A549 (cell line): ENCODE measurements around the gene HOXC11.

Experiments
- CBX2 ChIP-seq: fragments of 200-600 bp; sonication (generic); IDR thresholded peaks from 2 replicates; pipeline ENCODE4 v1.6.1; 2016; ENCODE audit warnings: low read depth, mild to moderate bottlenecking, borderline replicate concordance
- CEBPB ChIP-seq, 2 experiments: fragments of >200 bp in 1 of 2; sonication (Bioruptor Twin) in 1 of 2; formaldehyde crosslinking in 1 of 2; IDR thresholded peaks; 2 replicates each; pipeline ENCODE4 v1.6.1; 2012 to 2016
- CTCF ChIP-seq: fragments of >200 bp; sonication (Bioruptor Twin); formaldehyde crosslinking; IDR thresholded peaks from 3 replicates; pipeline ENCODE4 v1.5.1; 2016
- EHMT2 ChIP-seq: fragments of 200-600 bp; sonication (generic); IDR thresholded peaks from 2 replicates; pipeline ENCODE4 v1.6.1; 2016; ENCODE audit warnings: antibody characterized with exemption, low read depth, mild to moderate bottlenecking, moderate library complexity
- ELK1 ChIP-seq: fragments of 150-350 bp; IDR thresholded peaks from 2 replicates; pipeline ENCODE4 v1.6.1; 2014; ENCODE audit warnings: low read depth, mild to moderate bottlenecking, low read length
- KDM1A ChIP-seq: fragments of 200-600 bp; sonication (generic); IDR thresholded peaks from 2 replicates; pipeline ENCODE4 v1.6.1; 2016; ENCODE audit warnings: low read depth, mild to moderate bottlenecking
- MAFK ChIP-seq: fragments of 450-650 bp; IDR thresholded peaks from 2 replicates; pipeline ENCODE4 v1.6.1; 2014; ENCODE audit not compliant: partially characterized antibody
- MAZ ChIP-seq: fragments of 150-350 bp; IDR thresholded peaks from 2 replicates; pipeline ENCODE4 v1.6.1; 2014; ENCODE audit warnings: antibody characterized with exemption, low read depth, low read length, borderline replicate concordance
- POLR2AphosphoS2 ChIP-seq: conservative IDR thresholded peaks from 2 replicates; pipeline ENCODE4 v1.6.1; 2012; ENCODE audit warnings: low read length, improper control_type of control experiment, inconsistent platforms
- RAD21 ChIP-seq, 2 experiments: fragments of >200 bp in 1 of 2; sonication (Bioruptor Twin) in 1 of 2; formaldehyde crosslinking in 1 of 2; IDR thresholded peaks in 1 of 2; conservative IDR thresholded peaks in 1 of 2; 2 replicates in 1 of 2; 3 replicates in 1 of 2; pipeline ENCODE4 v1.6.1; 2012 to 2018; ENCODE audit warnings: inconsistent platforms in 1 of 2
- RCOR1 ChIP-seq: fragments of 150-350 bp; IDR thresholded peaks from 2 replicates; pipeline ENCODE4 v1.6.1; 2014; ENCODE audit warnings: antibody characterized with exemption, low read length, low read depth
- ZNF302 ChIP-seq: fragments of 250-450 bp; sonication (Bioruptor Pico); IDR thresholded peaks from 2 replicates; pipeline ENCODE4 v1.9.0; 2021; ENCODE audit warnings: inconsistent platforms, mild to moderate bottlenecking, moderate library complexity

DNA sequence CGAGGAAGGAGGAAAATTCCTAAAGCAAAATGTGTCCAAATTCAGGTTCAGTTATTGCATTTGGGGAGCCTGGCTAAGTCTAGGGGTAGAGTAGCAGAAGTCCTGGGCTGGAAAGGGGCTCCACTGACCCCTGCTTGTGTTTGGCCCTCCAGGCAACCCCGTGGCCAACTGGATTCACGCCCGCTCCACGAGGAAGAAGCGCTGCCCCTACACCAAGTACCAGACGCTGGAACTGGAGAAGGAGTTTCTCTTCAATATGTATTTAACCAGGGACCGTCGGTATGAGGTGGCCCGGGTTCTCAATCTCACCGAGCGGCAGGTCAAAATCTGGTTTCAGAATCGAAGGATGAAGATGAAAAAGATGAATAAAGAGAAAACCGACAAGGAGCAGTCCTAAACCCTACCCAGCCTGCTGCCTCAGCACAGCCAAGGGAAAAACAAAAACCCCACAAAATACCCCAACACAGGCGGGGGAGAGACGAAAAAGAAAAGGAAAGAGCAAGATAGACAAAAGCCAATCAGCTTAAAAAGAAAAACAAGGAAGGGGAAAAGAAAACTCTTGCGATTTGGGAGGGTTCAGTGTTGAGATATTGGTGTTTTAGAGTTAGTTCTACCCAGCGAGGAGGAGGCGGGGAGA is 29.5 kb downstream of the HOXC11 start:
- TF ChIP-seq CTCF: no peak
- TF ChIP-seq MAZ: no peak
- TF ChIP-seq CBX2: no peak
- TF ChIP-seq RAD21 (conservative IDR thresholded peaks at IDR 0.05 in 1 of 2, IDR thresholded peaks at IDR 0.05 in 1 of 2): no peak
- no peak for TF ChIP-seq EHMT2
- TF ChIP-seq ZNF302 (CRISPR knock-in tag): no peak
- no peak for TF ChIP-seq CEBPB (IDR thresholded peaks at IDR 0.05)
- no peak for TF ChIP-seq KDM1A
- no peak for TF ChIP-seq ELK1
- no peak for TF ChIP-seq MAFK
- no peak for TF ChIP-seq RCOR1
- TF ChIP-seq POLR2AphosphoS2: no peak
